ENCODE results near the gene TMEM138.
"Not testable (repeated sequence)": the region's sequence is repeated elsewhere in the genome, so short reads cannot be mapped to it uniquely, and the experiment has no call there.

The TMEM138 gene

GRCh38 chr11:61367406-61367805 lies 5.2 kb downstream of the TMEM138 start:
- DNase-seq: no peak

GRCh38 chr11:61368646-61369045 lies 6.5 kb downstream of the TMEM138 start:
- DNase-seq: no peak

GRCh38 chr11:61369372-61370348 lies 7.5 kb downstream of the TMEM138 start:
- DNase-seq: no peak

GRCh38 chr11:61370349-61371005 lies 8.3 kb downstream of the TMEM138 start:
- no peak for DNase-seq

GRCh38 chr11:61372659-61373420 lies 10.7 kb downstream of the TMEM138 start:
- no peak for DNase-seq

- DNase-seq: no peak
These were observed 13.6 kb downstream of the TMEM138 start for GRCh38 chr11:61375761-61376108.

GRCh38 chr11:61377461-61378160 lies 15.4 kb downstream of the TMEM138 start:
- DNase-seq: no peak

GRCh38 chr11:61378713-61379313 lies 16.6 kb downstream of the TMEM138 start:
- DNase-seq: peak; percentile 11

- no peak for DNase-seq
These were observed 18.7 kb downstream of the TMEM138 start for GRCh38 chr11:61380884-61381283.

GRCh38 chr11:61383859-61384258 lies 21.7 kb downstream of the TMEM138 start:
- not testable (repeated sequence) for DNase-seq

GRCh38 chr11:61384271-61385242 lies 22.4 kb downstream of the TMEM138 start:
- peak; percentile 12 for DNase-seq

- DNase-seq: no peak
These were observed 28.0 kb downstream of the TMEM138 start for GRCh38 chr11:61390161-61390560.

- peak; percentile 19 for DNase-seq
These were observed 30.9 kb downstream of the TMEM138 start for GRCh38 chr11:61392981-61393595.

GRCh38 chr11:61401173-61401572 lies 39.0 kb downstream of the TMEM138 start:
- DNase-seq: no peak

GRCh38 chr11:61401573-61401972 lies 39.4 kb downstream of the TMEM138 start:
- DNase-seq: no peak

GRCh38 chr11:61403658-61404057 lies 41.5 kb downstream of the TMEM138 start:
- no peak for DNase-seq

- no peak for DNase-seq
These were observed 41.9 kb downstream of the TMEM138 start for GRCh38 chr11:61404103-61404502.

- no peak for DNase-seq
These were observed 42.5 kb downstream of the TMEM138 start for GRCh38 chr11:61404641-61405040.

- DNase-seq: no peak
These were observed 43.9 kb downstream of the TMEM138 start for GRCh38 chr11:61406067-61406466.

- DNase-seq: no peak
These were observed 45.0 kb downstream of the TMEM138 start for GRCh38 chr11:61406991-61407728.

Measured in NCI-H2171 treated with DMSO at 0.1 percent for 48 hours (cell line).